Central memory CD8-positive, alpha-beta T cell (primary cell): Measurements from ENCODE around the gene SCG3.

Source experiments
- ATAC-seq: fragments of 150-1000 bp; cut with Tn5 transposase; replicated peaks from 2 replicates; pipeline ENCODE4 v1.10.0; 2022; ENCODE audit warnings: mild to moderate bottlenecking, moderate FRiP score, moderate number of reproducible peaks; ENCODE audit not compliant: poor library complexity, severe bottlenecking; ENCODE audit errors: extremely low read depth
- DNase-seq, 2 donors: peaks; one replicate each; pipeline ENCODE4 v3.0.0; 2021; ENCODE audit warnings: low spot score in 2 of 2
- H3K27ac Mint-ChIP-seq: one replicate; pipeline ENCODE4 v1.8.0; 2022; ENCODE audit warnings: low read depth, mild to moderate bottlenecking, moderate library complexity, mixed read lengths
- H3K27me3 Mint-ChIP-seq: one replicate; pipeline ENCODE4 v1.8.0; 2022; ENCODE audit warnings: mixed read lengths
- H3K36me3 Mint-ChIP-seq: one replicate; pipeline ENCODE4 v1.8.0; 2022; ENCODE audit warnings: mild to moderate bottlenecking, moderate library complexity, mixed read lengths; ENCODE audit not compliant: insufficient read depth
- H3K4me1 Mint-ChIP-seq: one replicate; pipeline ENCODE4 v1.8.0; 2022; ENCODE audit warnings: mixed read lengths
- H3K4me3 Mint-ChIP-seq: one replicate; pipeline ENCODE4 v1.8.0; 2022; ENCODE audit warnings: mild to moderate bottlenecking, moderate library complexity, mixed read lengths
- H3K9me3 Mint-ChIP-seq: one replicate; pipeline ENCODE4 v1.8.0; 2022; ENCODE audit warnings: mixed read lengths

The SCG3 gene

DNA sequence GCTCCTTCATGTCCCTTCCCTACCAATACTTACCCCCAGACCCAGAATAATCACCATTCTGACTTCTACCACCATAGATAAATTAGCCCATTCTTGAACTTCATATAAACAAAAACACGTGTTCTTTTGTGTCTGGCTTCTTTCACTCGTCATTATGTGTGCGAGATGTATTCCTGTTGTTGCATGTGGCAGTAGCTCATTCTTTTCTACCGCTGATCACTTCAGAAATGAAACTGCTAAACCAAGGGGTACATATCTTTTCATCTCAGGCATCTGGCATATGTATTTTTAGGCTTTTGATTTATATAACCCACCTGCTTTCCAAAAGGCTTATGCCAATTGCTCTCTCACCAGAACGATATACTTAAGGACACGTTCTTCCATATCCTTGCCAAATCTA, 13.8 kb upstream of the SCG3 start:
- H3K4me3 Mint-ChIP-seq, result no peak overlapping the region
- ATAC-seq (no peak), DNase-seq (no peak)
- H3K36me3 Mint-ChIP-seq, result no peaks in the 10 kb centered on the region
- no peak overlapping the region for H3K27ac Mint-ChIP-seq
- no peaks in the 10 kb centered on the region for H3K4me1 Mint-ChIP-seq
- peaks cover 46% of the 10 kb centered on the region for H3K27me3 Mint-ChIP-seq
- no peaks in the 10 kb centered on the region for H3K9me3 Mint-ChIP-seq

GRCh38 chr15:51668446-51668845, 12.9 kb upstream of the SCG3 start:
- DNase-seq (no peak), ATAC-seq (no peak)
- Mint-ChIP-seq H3K4me1 (no peaks in the 10 kb centered on the region), H3K9me3 (no peaks in the 10 kb centered on the region), H3K36me3 (peaks cover 2% of the 10 kb centered on the region), H3K27ac (no peak overlapping the region), H3K27me3 (peaks cover 46% of the 10 kb centered on the region), H3K4me3 (no peak overlapping the region)

- Mint-ChIP-seq H3K27ac (no peak overlapping the region), H3K4me1 (no peaks in the 10 kb centered on the region), H3K27me3 (peaks cover 46% of the 10 kb centered on the region)
Measured at GRCh38 chr15:51669381-51669780, 11.9 kb upstream of the SCG3 start.

GRCh38 chr15:51672155-51672687, 9.1 kb upstream of the SCG3 start:
- ATAC-seq, result no peak
- no peaks in the 10 kb centered on the region for H3K4me1 Mint-ChIP-seq
- DNase-seq, result no peak
- no peak overlapping the region for H3K4me3 Mint-ChIP-seq
- H3K9me3 Mint-ChIP-seq, result no peaks in the 10 kb centered on the region
- peaks cover 2% of the 10 kb centered on the region for H3K36me3 Mint-ChIP-seq
- peaks cover 38% of the 10 kb centered on the region for H3K27me3 Mint-ChIP-seq
- no peak overlapping the region for H3K27ac Mint-ChIP-seq

More at GRCh38 chr15:51669381-51669780, 11.9 kb upstream of the SCG3 start:
- no peak for DNase-seq
- Mint-ChIP-seq H3K4me3 (no peak overlapping the region), H3K36me3 (peaks cover 2% of the 10 kb centered on the region), H3K9me3 (no peaks in the 10 kb centered on the region)
- ATAC-seq, result no peak

DNA sequence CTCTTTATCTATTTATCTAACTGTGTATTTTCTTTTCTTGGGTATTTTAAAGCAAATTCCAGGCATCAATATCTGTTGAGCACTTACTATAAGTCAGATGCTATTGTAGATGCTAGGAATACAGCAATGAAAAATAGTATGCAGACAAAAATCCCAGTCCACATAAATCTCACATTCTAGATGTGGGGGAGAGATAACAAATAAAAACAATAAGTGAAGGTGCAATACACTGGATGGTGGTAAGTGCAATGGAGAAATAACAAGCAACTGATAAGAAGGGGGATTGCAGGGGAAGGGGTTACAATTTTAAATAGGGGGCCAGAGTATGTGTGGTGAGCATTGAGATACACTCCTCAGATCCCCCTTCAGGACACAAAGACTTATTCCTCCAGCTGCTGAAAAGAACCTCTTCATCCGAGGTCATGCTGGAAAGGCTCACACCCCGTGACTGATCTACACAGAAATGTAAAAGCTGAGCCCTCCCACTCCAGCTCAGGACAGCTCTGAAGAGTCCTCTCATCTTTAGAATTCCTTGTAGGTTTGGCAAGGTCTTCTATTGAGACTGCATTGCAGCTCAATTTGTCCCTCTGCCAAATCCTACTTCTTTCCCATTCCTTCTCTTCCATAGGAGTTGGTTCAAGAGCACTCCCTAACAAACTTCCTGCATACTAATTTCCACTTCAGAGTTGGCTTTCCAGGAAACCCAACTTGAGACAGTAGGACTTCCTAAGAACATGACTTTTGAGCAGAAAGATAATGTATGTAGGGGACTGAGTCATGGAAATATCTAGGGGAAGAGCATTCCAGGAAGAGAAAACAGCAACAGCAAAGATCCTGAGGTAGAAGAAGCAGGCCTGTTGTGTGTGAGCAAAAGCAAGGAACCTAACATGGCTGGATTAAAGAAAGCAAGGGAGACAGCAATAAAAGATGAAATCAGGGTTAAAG, 8.1 kb upstream of the SCG3 start:
- Mint-ChIP-seq H3K27ac (no peak overlapping the region), H3K4me1 (no peaks in the 10 kb centered on the region), H3K9me3 (no peaks in the 10 kb centered on the region), H3K36me3 (peaks cover 2% of the 10 kb centered on the region), H3K4me3 (no peak overlapping the region), H3K27me3 (peaks cover 30% of the 10 kb centered on the region)
- DNase-seq, result no peak
- ATAC-seq, result no peak

DNA sequence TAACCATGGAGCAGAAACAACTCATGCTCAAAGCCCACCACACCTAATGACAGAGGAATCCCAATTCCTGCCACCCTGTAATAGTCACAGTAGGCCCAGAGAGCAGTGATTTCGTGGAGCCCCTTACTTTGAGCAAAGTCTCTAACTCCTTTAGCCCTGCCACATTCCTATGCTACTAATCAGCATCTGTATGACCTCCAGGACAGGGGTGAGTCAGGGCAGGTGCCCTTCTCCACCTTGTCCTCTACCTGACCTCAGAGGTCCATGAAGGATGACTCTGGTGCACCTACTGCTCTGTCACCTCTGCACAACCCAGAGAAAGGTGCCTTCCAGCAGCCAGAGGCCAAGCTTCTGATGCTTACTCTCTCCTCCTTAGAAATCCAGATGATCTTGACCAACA, 6.1 kb upstream of the SCG3 start:
- no peak overlapping the region for H3K4me3 Mint-ChIP-seq
- no peak for DNase-seq
- peaks cover 2% of the 10 kb centered on the region for H3K36me3 Mint-ChIP-seq
- peaks cover 42% of the 10 kb centered on the region for H3K27me3 Mint-ChIP-seq
- H3K9me3 Mint-ChIP-seq, result no peaks in the 10 kb centered on the region
- no peak overlapping the region for H3K27ac Mint-ChIP-seq
- no peak for ATAC-seq
- no peaks in the 10 kb centered on the region for H3K4me1 Mint-ChIP-seq

DNA sequence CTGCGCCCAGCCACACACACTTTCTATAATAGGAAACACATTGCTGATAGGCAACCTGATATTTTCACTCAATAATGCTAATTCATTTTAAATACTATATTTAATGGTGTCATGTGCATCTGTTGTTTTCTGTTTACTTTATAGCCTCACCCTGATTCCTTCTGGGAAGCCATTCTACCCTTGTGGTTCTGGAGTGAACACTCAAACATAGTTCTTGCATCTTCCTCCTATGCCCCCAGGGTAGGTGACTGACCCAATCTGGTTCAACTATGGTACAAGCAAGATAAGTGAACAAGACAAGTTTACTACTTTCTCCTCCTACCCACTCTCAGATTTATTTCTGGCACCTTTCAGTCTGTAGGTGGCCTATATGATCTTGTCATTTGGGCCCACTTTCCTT, 4.3 kb upstream of the SCG3 start:
- H3K36me3 Mint-ChIP-seq, result peaks cover 2% of the 10 kb centered on the region
- no peaks in the 10 kb centered on the region for H3K4me1 Mint-ChIP-seq
- H3K27ac Mint-ChIP-seq, result no peak overlapping the region
- H3K4me3 Mint-ChIP-seq, result no peak overlapping the region
- H3K27me3 Mint-ChIP-seq, result peaks cover 44% of the 10 kb centered on the region
- no peaks in the 10 kb centered on the region for H3K9me3 Mint-ChIP-seq
- ATAC-seq (no peak), DNase-seq (no peak)

GRCh38 chr15:51677452-51677851, 3.9 kb upstream of the SCG3 start:
- H3K27me3 Mint-ChIP-seq, result peaks cover 40% of the 10 kb centered on the region
- DNase-seq (no peak), ATAC-seq (no peak)
- H3K36me3 Mint-ChIP-seq, result peaks cover 2% of the 10 kb centered on the region
- no peaks in the 10 kb centered on the region for H3K4me1 Mint-ChIP-seq
- H3K4me3 Mint-ChIP-seq, result no peak overlapping the region
- H3K27ac Mint-ChIP-seq, result no peak overlapping the region
- no peaks in the 10 kb centered on the region for H3K9me3 Mint-ChIP-seq

GRCh38 chr15:51678096-51678495, 3.2 kb upstream of the SCG3 start:
- DNase-seq, result no peak
- H3K4me1 Mint-ChIP-seq, result no peaks in the 10 kb centered on the region
- H3K4me3 Mint-ChIP-seq, result no peak overlapping the region
- H3K27me3 Mint-ChIP-seq, result peaks cover 45% of the 10 kb centered on the region
- H3K9me3 Mint-ChIP-seq, result no peaks in the 10 kb centered on the region
- no peak for ATAC-seq
- H3K36me3 Mint-ChIP-seq, result no peaks in the 10 kb centered on the region
- H3K27ac Mint-ChIP-seq, result no peak overlapping the region

DNA sequence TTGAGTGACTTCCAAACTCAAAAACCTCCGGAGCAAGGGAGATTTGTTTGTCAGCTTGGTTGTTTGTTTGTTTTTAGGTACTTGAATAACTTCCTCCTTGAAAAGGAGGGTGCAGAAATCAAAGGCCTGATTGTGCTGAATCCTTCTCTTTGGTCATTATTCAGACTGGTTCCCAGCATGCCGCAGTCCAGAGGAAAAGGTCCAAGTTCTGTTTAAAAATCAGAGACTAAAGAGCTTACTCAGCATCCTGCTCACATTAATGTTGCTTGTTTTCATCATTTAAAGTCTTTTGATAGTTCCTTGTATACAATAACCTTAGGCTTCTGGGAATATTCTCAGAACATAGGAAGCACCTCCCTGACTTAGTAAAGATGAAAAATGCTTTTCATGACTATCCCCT, 982 bp upstream of the SCG3 start:
- Mint-ChIP-seq H3K27me3 (peaks cover 68% of the 10 kb centered on the region), H3K4me3 (no peak overlapping the region), H3K36me3 (no peaks in the 10 kb centered on the region), H3K27ac (no peak overlapping the region), H3K4me1 (no peaks in the 10 kb centered on the region), H3K9me3 (no peaks in the 10 kb centered on the region)
- no peak for ATAC-seq
- DNase-seq, result no peak

GRCh38 chr15:51687565-51687964, 6.3 kb downstream of the SCG3 start:
- H3K27ac Mint-ChIP-seq, result no peak overlapping the region
- H3K4me3 Mint-ChIP-seq, result no peak overlapping the region
- H3K9me3 Mint-ChIP-seq, result no peaks in the 10 kb centered on the region
- no peaks in the 10 kb centered on the region for H3K4me1 Mint-ChIP-seq
- no peak for DNase-seq
- no peak for ATAC-seq
- peaks cover 53% of the 10 kb centered on the region for H3K27me3 Mint-ChIP-seq
- H3K36me3 Mint-ChIP-seq, result no peaks in the 10 kb centered on the region

- ATAC-seq (no peak), DNase-seq (no peak)
- no peaks in the 10 kb centered on the region for H3K36me3 Mint-ChIP-seq
- no peak overlapping the region for H3K27ac Mint-ChIP-seq
- H3K4me3 Mint-ChIP-seq, result no peak overlapping the region
- H3K4me1 Mint-ChIP-seq, result no peaks in the 10 kb centered on the region
- peaks cover 53% of the 10 kb centered on the region for H3K27me3 Mint-ChIP-seq
- no peaks in the 10 kb centered on the region for H3K9me3 Mint-ChIP-seq
Measured at GRCh38 chr15:51688863-51689262, 7.6 kb downstream of the SCG3 start.

- Mint-ChIP-seq H3K9me3 (no peaks in the 10 kb centered on the region), H3K27ac (no peak overlapping the region), H3K4me3 (no peak overlapping the region), H3K27me3 (peaks cover 43% of the 10 kb centered on the region), H3K4me1 (no peaks in the 10 kb centered on the region), H3K36me3 (no peaks in the 10 kb centered on the region)
- ATAC-seq (no peak), DNase-seq (no peak)
Measured at GRCh38 chr15:51692154-51692553, 10.9 kb downstream of the SCG3 start.
